NCI-H2171 treated with DMSO at 0.1 percent for 48 hours (cell line): ENCODE results near the gene TRMT61B.

Experiments used
- DNase-seq: peaks from one replicate; lab custom pipeline; 2025; lab: John Stamatoyannopoulos, UW

TRMT61B gene

DNA sequence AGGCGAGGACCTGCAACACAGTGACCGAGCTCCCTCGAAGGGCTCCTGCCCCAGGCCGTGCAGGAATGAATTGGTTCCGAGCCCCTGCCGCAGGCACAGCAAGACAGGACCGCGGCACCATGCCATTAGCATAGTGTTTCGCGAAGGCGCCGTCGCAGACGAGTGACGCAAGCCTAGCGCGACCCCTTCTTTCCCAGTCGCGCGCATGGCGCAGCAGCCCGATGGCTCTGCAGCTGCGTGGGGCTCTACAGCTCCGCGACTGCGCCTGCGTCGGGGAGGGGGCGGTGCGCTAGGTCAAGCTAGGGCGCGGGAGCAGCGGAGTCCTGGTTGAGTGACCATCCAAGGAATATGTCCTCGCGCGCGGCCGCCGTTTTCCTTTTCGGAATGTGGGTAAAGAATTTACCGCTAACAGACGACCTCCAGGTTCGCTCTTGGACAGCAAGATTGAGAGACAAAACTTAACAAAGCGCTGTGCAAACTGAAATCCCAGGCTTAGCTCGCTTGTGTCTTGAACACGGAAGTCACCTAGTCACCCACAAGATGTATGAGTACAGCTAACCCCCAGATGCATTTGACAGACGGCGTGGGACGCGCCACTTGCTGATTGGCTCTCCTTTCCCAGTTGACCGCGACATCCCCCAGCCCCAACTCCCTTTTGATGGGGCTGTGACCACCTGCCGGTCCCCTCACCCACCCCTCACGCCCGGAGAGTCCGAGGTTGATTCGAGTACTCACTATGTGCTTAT is at the start of gene TRMT61B:
Gene TRMT61B (minus strand): TSS at position 164 of the 746 bp plus-strand sequence. CDS start 32 bp downstream, at position 132.
- DNase-seq, result peak; percentile 96

DNA sequence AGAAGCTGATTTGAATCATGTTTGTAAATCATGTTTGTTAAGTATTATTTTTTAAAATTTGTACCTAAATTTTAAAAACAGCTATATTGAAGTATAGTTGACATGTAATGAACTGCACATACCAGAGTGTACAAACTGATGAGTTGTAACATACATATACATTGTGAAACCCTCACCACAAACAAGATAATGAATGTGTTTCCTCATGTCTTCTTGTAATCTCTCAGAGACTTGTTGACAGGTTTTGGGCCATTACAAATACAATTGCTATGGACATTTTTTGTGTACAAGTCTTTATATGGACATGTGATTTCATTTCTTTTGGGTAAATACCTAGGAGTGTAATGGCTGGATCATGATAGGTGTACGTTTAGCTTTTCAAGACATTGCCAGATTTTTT is 45.8 kb upstream of the TRMT61B start:
- no peak for DNase-seq

DNA sequence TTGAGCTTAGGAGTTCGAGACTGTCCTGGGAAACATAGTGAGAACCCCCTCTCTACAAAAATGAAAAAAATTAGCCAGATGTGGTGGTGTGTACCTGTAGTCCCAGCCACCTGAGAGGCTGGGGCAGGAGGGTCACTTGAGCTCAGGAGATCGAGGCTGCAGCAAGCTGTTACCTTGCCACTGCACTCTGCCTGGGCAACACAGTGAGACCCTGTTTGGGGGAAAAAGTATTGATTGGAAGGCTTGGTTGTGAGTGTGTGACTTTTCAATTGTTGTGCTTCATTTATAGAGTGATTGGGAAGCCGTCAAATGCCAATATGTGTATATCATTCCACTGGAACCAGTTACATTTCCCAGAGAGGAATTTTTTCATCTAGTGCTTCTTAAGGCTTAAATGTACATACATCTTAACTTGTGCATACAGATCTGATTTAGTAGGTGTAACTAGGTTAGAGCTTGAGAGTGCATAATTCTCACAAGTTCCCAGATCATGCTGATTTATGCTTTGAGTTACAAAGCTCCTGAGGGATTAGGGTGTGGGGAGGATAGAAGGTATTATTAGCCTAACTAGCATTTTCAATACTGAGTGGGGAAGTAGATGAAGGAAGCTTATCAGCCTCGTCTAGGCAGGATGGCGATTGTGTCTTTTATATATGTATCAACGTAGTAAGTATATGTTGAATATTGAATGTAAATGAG is 39.7 kb upstream of the TRMT61B start:
- no peak for DNase-seq

DNA sequence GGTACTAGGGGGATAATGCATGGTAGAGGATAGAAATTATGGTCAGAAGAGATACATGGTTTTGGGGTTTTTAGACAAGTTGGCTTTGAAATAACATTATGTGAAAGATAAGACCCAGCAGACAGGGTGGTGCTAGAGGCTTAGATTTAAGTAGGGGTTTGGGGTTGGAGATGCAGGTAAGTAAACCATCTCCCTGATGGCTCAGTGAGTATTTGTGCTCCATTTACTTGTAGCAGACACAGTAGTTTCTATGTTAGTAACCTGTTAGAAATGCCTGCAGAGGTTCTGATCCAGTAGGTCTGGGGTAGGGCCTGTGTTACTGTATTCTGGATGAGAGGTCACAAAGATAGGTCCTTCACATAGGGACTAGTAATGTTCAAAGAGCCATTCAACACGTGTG is 38.1 kb upstream of the TRMT61B start:
- DNase-seq, result peak; percentile 6

DNA sequence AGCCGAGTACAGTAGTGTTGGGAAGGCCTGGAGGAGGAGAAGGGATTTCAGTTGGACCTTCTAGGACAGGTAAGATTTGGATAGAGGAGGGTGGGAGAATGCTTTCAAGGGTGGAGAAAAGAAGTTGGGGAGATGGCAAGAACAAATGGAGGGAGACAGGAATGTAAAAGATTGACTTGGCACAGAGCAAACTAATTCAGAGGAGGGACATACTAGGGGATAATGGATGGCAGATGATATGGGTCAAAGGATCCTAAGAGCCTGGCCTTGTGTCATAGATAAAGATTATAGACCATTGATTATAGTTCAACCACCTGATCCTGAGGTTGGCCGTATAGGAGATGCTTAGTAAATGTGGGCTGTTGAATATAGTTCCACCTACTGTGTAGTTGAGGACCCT is 36.7 kb upstream of the TRMT61B start:
- DNase-seq, result no peak

DNA sequence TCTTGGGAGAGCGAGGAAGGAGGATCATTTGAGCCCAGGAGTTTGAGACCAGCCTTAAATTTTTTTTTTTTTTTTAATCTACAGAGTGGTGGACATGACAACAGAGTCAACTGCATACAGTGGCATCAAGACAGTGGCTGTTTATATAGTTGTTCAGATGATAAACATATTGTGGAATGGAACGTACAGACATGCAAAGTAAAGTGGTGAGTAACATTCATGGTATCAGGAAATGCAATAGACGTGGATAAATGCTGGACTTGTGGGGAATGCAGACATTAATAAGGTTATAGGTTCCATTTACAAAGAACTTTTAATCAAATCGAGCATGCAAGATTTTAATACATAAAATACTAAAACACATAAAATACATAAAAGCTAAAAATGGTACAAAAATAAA is 36.3 kb upstream of the TRMT61B start:
- no peak for DNase-seq

DNA sequence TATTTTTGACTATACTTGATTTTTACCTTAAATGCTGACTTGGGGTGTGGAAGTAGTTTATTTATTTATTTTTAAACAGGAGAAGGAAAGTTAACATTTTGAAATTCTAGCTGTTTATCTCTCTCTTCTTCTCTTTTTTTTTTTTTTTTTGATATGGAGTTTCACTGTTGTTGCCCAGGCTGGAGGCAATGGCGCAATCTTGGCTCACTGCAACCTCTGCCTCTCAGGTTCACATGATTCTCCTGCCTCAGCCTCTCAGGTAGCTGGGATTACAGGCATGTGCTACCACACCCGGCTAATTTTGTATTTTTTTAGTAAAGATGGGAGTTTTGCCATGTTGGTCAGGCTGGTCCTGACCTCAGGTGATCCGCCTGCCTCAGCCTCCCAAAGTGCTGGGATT is 35.4 kb upstream of the TRMT61B start:
- DNase-seq, result no peak

DNA sequence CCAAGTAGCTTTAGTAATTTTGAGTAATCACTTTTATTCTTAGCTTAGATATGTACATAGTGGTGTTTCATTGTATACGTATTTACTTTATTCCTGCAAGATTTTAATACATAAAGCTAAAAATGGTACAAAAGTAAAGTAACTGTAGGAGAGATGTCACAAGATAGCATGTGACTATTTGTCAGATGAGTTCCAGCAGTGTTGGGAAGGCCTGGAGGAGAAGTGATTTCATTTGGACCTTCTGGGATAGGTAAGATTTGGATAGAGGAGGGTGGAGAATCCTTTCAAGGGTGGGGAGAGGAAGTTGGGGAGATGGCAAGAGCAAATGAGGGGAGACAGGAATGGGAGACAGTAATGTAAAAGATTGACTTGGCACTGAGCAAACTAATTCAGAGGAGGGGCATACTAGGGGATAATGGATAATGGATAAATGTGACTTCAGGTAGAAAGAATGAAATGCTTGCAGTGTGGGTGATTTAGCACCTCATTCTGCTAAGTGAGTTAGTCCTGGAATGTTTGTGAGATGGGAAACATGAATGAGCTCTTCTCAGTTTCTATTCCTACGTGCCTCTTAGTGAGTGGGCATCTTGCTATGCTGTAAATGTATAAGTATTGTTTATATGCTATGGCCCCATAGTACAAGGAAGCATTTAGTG is 34.8 kb upstream of the TRMT61B start:
- DNase-seq, result no peak

DNA sequence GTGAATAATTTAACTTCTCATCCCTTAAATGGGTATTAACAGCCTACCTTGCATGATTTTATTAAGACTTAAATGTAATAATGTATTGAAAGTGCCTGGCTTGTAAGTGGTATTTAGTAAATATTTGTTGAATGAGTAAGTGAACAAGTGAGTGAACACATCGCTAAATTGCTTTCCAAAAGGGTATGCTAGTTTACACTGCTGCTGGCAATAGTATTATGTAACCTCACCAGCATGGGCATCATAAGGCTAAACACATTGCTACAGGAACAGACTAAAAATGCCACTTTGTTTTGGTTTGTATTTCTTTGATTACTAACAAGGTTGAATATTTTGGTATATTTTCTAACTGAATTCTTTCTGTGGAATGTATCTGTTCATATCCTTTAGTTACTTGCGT is 34.2 kb upstream of the TRMT61B start:
- DNase-seq, result no peak

DNA sequence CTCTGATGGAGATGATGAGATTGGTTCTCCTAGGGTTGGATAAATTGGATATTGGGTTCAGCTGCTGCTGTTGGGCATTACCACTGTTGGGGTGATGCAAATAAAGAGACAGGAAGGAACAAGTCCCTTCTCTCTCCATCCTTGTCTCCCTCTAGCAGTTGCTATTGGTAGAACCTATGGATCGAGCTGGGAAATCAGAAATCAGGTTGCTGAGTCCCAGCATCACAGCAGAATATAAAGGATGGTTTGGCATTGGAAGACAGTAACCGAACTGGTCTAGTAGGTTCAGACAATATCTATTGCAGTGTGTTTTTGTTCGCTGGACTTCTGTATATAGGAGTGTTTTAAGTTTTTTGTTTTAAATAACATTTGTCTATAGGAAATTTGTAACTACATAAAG is 32.5 kb upstream of the TRMT61B start:
- DNase-seq, result no peak

DNA sequence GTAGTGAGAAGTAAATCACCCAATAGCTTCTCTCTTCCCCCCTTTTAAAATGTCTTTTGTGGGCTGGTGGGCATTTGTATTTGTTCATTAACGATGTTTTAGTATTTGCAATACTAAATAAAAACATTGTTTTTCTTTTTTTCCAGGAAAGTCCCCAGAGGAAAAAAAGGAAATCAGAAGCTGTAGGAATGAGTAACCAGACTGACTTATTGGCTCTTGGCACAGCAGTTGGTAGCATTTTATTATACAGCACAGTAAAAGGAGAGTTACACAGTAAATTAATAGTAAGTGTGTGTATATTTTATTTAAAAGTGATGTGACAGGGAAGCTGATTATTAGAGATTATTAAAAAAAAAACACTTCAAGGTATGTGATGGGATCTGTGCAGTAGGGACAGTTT is 31.7 kb upstream of the TRMT61B start:
- DNase-seq, result no peak

DNA sequence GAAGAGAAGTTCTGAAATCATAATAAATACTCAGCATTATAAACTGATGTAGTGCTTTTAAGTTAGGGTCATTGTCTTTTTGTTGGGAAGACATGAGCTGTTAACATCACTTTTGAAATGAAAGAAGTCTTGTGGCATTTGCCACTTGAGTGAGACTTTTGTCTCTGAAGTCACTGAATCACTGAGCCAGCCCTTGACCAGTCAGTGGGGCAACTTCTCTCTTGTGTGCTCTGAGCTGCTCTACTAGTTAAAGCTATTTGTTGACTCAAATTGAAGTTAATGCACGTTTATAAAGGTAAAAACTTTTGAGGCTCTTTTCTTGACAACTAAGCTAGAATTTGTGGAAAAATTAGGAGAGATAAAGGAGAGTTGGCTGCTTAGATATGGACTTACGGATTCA is 31.1 kb upstream of the TRMT61B start:
- no peak for DNase-seq

DNA sequence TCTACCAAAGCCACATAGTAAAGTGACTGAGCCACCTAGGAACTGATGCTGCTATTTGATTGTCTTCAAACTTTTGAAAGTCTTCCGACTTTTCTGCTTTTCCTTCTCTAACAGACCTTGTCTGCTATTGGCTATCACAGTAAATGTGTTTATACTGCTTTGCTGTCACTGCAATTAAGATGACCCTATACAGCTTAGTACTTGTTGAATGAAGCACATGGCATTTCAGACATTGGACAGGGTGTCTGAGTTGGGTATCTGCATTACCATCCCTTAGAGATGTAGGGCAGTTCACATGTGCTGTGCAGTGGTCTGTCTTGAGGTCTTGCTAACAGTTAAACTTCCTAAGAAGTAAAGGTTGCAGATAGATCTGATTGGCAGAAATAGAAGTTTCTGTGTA is 27.9 kb upstream of the TRMT61B start:
- no peak for DNase-seq

DNA sequence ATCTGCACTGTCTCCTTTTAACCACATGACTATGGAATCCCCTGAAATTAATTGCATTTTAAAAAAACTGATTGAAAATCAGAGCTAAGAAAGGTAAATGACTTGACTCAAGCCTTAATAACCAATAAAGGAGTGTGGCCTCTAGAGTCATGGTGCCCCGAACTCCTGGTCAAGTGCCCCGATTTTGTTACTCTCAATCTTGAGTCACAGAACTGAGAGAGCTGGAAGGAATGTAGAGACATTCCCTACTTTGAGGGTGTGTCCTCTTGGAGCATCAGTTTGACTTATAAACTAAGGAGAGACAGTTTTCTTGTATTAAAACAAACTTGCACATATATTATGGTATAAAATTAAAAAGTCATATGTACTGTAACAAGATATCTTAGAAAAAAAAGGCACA is 26.8 kb upstream of the TRMT61B start:
- DNase-seq, result no peak

DNA sequence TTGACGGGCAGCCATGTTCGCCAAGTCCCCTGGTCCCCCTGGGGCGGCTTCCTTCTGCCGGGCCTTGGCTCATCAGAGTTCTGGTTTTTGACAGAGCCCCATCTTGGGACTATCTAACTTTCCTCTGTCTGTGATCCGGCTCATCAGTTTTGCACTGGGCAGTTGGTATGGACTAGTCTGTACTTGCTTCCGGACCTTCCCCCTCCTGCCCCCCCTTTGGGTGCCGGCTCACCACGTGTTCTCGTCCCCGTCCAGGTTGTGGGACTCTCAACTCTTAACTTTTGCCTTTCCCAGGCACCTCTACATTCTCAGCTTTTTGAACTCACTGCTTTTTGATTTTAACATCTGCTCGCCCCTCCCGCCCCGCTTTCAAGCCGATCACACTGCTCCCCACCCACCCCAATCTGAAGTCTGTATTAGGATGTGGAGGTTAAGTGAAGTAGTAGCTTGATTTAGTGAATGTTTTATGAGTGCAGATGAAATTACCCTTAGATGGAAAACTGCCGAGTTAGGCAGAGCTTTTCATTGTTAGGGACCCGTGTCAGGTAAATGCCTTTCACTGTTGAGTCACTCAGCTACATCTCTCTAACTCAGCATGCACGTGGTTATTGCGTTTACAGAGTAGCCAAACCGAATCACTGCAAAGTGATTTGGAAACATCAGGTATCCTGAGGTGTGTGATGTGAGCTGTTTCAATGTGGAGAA is 25.2 kb upstream of the TRMT61B start:
- peak; percentile 51 for DNase-seq

DNA sequence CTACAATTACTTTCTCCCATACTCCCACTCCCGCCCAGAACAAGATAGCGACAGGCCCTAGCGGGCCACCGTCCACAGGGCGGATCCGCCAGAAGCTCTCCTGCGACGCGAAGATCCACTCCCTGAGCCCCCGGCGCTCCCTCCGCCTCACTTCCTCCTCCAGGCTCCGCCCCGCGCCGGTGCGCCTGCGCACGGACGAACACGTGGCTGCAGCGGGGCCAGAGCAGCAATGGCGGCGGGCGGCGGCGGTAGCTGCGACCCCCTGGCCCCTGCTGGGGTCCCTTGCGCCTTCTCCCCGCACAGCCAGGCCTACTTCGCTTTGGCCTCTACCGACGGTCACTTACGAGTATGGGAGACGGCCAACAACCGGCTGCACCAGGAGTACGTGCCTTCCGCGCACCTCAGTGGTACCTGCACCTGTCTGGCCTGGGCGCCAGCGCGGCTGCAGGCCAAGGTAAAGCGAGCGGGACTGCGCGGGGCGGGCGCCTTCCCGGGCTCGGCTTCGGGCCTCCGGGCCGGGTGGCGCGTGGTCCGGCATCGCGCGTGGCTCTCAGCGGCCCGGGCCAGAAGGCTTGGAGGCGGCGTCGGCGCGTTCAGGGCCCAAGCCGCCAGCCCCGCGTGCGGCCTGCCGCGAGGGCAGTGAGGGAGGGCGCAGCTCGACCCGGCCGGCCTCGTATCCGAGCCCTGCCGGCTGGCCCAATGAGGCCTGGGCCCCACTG is 24.5 kb upstream of the TRMT61B start, which contains the start of gene WDR43:
Gene WDR43 (plus strand): TSS at position 198 of the 719 bp plus-strand sequence. CDS start 32 bp downstream, at position 230.
- DNase-seq, result peak; percentile 99

DNA sequence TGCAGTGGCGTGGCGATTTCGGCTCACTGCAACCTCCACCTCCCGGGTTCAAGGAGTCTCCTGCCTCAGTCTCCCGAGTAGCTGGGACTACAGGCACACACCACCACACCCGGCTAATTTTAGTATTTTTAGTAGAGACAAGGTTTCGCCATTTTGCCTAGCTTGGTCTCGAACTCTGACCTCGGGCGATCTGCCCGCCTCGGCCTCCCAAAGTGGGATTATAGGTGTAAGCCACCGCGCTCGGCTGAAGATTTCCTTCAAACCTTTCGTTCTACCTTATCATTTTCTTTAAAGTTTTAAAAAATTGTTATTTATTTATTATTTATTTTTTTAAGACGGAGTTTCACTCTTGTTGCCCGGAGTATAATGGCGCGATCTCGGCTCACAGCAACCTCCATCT is 23.4 kb upstream of the TRMT61B start:
- DNase-seq, result no peak

DNA sequence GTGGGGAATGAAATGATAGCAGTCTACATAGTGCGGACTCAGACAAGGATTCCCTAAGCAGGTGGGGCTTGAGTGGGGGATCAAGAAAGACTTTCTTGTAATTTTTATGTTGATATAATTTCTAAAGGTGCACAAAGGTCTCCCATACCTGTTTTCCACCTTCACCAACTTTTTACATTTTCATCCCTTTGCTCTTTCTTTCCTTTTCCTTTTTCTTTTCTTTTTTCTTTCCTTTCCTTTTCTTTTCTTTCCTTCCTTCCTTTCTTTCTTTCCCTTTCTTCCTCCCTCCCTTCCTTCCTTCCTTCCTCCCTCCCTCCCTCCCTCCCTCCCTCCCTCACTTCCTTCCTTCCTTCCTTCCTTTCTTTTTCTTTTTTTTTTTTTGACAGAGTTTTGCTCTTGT is 10.1 kb upstream of the TRMT61B start:
- no peak for DNase-seq

DNA sequence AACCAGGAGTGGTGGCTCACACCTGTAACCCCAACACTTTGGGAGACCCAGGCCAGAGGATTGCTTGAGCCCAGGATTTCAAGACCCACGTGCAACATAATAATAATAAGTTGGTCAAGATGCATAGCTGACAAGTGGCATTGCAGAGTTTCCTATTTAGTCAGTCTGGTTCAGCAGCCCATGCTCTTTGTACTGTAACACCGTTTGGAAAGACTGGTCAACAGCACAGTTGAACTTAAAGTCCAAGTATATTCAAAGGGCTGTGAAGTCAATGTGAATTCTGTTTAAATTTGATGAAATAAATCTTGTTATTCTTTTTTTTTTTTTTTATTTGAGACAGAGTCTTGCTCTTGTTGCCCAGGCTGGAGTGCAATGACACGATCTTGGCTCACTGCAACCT is 1.5 kb upstream of the TRMT61B start:
- DNase-seq, result no peak

DNA sequence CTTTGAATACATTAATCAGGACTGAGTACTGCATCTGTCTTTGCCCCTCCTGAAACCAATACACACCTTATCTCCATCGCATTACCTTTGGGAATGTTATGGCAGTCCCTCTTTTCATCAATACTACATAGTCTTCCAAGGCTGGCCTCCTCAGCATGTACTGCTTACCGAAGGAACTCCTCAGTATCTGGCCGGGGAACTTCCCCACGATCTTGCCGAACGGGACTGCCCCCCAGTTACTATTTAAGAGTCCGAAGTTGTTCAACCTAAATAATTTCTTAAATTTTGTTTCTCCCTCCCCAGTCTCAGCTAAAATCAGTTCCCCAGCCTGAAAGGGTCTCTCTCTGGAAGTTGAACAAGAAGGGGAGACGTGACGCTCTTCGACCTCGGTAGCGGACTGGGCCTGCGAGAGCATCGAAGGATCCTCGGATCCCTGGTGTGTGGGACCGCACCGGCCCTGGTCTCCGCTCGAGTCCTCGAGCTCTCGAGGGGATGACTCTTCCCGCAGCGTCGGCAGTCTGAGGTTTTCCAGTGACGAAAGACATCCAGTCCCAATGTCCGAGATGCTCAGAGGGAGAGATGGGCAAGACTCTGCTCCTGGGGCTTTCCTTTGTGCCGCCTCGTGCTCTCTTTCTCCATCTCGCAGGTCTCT is 489 bp downstream of the TRMT61B start:
- no peak for DNase-seq

DNA sequence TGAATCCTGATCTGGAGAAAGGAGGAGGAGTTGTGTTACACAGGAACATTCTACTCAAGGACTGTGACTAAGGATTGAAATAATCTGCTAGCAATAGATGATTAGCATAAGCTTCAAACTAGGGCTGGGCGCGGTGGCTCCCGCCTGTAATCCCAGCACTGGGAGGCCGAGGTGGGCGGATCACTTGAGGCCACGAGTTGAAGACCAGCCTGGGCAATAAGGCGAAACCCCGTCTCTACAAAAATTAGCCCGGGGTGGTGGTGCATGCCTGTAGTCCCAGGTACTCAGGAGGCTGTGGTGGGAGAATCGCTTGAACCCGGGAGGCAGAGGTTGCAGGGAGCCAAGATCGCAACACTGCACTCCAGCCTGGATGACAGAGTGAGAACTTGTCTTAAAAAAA is 1.5 kb downstream of the TRMT61B start:
- no peak for DNase-seq
